ENCODE data around the gene GBX1. TPM values are rescaled to one million over a fixed set of nuclear protein-coding genes. Genes with fewer than 3 reads are reported as not detected.
A peak's percentile ranks its signal among the peaks of the same experiment; 100 is the strongest.

Gene GBX1
- total and polyA plus RNA-seq, 2 of the 4 experiments (the other 2 are of a cell fraction) = not detected

DNA sequence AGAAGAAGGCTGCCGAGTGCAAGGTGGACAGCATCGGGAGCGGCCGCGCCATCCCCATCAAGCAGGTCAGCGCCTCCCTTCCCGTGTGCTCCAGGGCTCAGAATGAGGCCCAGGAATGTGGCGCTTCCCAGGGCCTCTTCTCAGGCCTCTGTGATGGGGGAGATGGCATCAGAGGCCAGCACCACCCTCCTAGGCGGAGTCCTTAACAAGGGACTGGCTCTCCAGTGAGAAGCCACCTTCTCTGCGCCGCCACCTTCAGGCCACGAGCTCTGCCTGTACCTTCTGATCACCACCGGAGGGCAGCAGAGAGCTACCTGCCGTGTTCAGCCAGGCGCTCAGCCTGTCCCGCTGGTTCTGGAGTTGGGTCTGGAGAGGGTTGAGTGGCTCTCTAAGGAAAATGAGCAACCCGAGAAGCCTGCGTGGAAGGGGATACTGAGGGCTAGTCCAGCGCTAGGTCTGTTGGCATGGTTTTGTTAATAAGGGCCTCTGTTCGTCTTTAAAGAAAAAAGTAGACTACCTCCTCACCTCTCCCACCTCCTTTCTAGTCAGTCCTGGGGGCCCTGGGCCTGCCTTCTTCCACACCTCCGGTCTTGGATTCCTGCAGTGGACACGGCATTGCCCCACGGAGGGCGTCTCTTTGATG is 43.6 kb downstream of the GBX1 start:
- in situ Hi-C loops (cut with MboI; ENCODE audit: low sequenced_read_pairs) = loop anchor here (10.0 to 25.0 kb wide), 2 partner anchors 181 to 337 kb away; no protein-coding TSS in a partner anchor
- Histone ChIP-seq H2BK15ac (ENCODE audit: low read depth, low read length) (no peak overlapping the region), H3K79me1 (ENCODE audit: low read depth in 1 of 2, low read length in 2 of 2) (peaks cover 5 to 29% of the 10 kb centered on the region in 2 experiments), H4K91ac (ENCODE audit: insufficient read depth, low read depth, low read length) (no peak overlapping the region), H3K56ac (ENCODE audit: extremely low read depth, insufficient read depth, low read length) (no peak overlapping the region), H3K4me3 (ENCODE audit: insufficient read depth, low read depth, low read length) (no peak overlapping the region), H4K8ac (ENCODE audit: low read depth in 2 of 2, low read length in 2 of 2) (no peak overlapping the region), H3K9me1 (ENCODE audit: insufficient read depth, low read length) (no peaks in the 10 kb centered on the region), H2AK9ac (replicated peaks; ENCODE audit: low read depth, low read length, poor library complexity) (no peak overlapping the region), H3K18ac (ENCODE audit: low read depth, low read length) (no peak overlapping the region), H3K14ac (replicated peaks; ENCODE audit: low read depth, low read length) (no peak overlapping the region), H3K27ac (ENCODE audit: insufficient read depth, low read length) (no peak overlapping the region), H4K5ac (ENCODE audit: low read depth, low read length) (no peak overlapping the region), H2BK20ac (ENCODE audit: low read depth, low read length) (no peak overlapping the region), H2BK5ac (ENCODE audit: low read depth, low read length, poor library complexity, severe bottlenecking) (no peak overlapping the region), H3K23ac (ENCODE audit: low read depth, low read length) (no peak overlapping the region), H3K4ac (ENCODE audit: low read depth, low read length) (no peak overlapping the region), H3K9me3 (ENCODE audit: control insufficient read depth, insufficient read depth, low read length) (no peaks in the 10 kb centered on the region), H3K27me3 (ENCODE audit: control insufficient read depth, insufficient read depth, low read length) (no peaks in the 10 kb centered on the region), H2BK120ac (ENCODE audit: low read depth, low read length) (no peak overlapping the region), H3K9ac (ENCODE audit: low read depth, low read length) (no peak overlapping the region), H4K20me1 (ENCODE audit: insufficient read depth, low read length) (peaks cover 32% of the 10 kb centered on the region), H3K4me2 (ENCODE audit: low read depth, low read length) (no peak overlapping the region), H2AK5ac (ENCODE audit: low read depth, low read length) (no peak overlapping the region), H3K4me1 (ENCODE audit: control insufficient read depth, insufficient read depth, low read length) (no peaks in the 10 kb centered on the region), H3K36me3 (ENCODE audit: control insufficient read depth, insufficient read depth, low read length) (peaks cover 68% of the 10 kb centered on the region), H2AFZ (replicated peaks; ENCODE audit: low read length, poor library complexity) (peak overlapping the region; percentile 58)
- no peak for TF ChIP-seq CHD1 (IDR thresholded peaks at IDR 0.05; ENCODE audit: low read depth, low read length)
- TF ChIP-seq SMC3 (IDR thresholded peaks at IDR 0.05; ENCODE audit: low read depth, low read length) = peak; percentile 68
- peak; percentile 86 for TF ChIP-seq RAD21 (IDR thresholded peaks at IDR 0.05; ENCODE audit: low read length)
- TF ChIP-seq, protein P1, sequence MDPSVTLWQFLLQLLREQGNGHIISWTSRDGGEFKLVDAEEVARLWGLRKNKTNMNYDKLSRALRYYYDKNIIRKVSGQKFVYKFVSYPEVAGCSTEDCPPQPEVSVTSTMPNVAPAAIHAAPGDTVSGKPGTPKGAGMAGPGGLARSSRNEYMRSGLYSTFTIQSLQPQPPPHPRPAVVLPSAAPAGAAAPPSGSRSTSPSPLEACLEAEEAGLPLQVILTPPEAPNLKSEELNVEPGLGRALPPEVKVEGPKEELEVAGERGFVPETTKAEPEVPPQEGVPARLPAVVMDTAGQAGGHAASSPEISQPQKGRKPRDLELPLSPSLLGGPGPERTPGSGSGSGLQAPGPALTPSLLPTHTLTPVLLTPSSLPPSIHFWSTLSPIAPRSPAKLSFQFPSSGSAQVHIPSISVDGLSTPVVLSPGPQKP (IDR thresholded peaks at IDR 0.05; ENCODE audit: borderline replicate concordance, low read depth, low read length) = no peak
- TF ChIP-seq, protein P2, sequence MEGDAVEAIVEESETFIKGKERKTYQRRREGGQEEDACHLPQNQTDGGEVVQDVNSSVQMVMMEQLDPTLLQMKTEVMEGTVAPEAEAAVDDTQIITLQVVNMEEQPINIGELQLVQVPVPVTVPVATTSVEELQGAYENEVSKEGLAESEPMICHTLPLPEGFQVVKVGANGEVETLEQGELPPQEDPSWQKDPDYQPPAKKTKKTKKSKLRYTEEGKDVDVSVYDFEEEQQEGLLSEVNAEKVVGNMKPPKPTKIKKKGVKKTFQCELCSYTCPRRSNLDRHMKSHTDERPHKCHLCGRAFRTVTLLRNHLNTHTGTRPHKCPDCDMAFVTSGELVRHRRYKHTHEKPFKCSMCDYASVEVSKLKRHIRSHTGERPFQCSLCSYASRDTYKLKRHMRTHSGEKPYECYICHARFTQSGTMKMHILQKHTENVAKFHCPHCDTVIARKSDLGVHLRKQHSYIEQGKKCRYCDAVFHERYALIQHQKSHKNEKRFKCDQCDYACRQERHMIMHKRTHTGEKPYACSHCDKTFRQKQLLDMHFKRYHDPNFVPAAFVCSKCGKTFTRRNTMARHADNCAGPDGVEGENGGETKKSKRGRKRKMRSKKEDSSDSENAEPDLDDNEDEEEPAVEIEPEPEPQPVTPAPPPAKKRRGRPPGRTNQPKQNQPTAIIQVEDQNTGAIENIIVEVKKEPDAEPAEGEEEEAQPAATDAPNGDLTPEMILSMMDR (conservative IDR thresholded peaks at IDR 0.05; ENCODE audit: low read depth, low read length) = peak; percentile 98
- TF ChIP-seq NFE2L2 (IDR thresholded peaks at IDR 0.05; ENCODE audit: low read depth, low read length) = no peak
- no peak for TF ChIP-seq POLR2A (IDR thresholded peaks at IDR 0.05; ENCODE audit: low read depth, low read length)
- no peak for TF ChIP-seq RCOR1 (IDR thresholded peaks at IDR 0.05; ENCODE audit: insufficient replicate concordance, low read length)
- DNase-seq (peak; percentile 75), ATAC-seq (ENCODE audit: low read depth) (peak; percentile 96)
- intact Hi-C loops (cut with micrococcal nuclease) = loop anchor here (1.0 to 5.0 kb wide), 2 partner anchors 48 to 178 kb away; no protein-coding TSS in a partner anchor
- POLR2A ChIA-PET (ENCODE audit: unreplicated experiment) = no interaction called here
- CTCF ChIA-PET = interaction anchor here (0.5 to 1.0 kb wide), 5 partner anchors 8 to 119 kb away, joined by 3 to 11 read pairs (median 3); no protein-coding TSS in a partner anchor
- no CpG with 5 or more reads among the region's 24 CpGs for WGBS, 2 experiments (ENCODE audit: extremely low coverage in 2 of 2, insufficient read length in 1 of 2)
- dilution Hi-C loops (cut with HindIII; ENCODE audit: low sequenced_read_pairs, unreplicated experiment) = no loop called here
- BruUV-seq (replicated peaks) = no TSS peak
